Measurements from ENCODE around the gene CTNND2. TPM values are rescaled to one million over a fixed set of nuclear protein-coding genes. Genes with fewer than 3 reads are reported as not detected.

The CTNND2 gene
- total and polyA plus RNA-seq, 2 donors (not counting 1 experiment from before 2014, with no cell fraction given): not detected

- no peaks in the 10 kb centered on the region for H3K9me3 ChIP-seq (ENCODE audit: control extremely low read depth in 1 of 3, control insufficient read depth in 2 of 3, insufficient read depth in 1 of 3, low read length in 2 of 3)
- H3K27ac Mint-ChIP-seq: no peak overlapping the region
- H3K4me3 Mint-ChIP-seq: no peak overlapping the region
- POLR2A ChIA-PET: no interaction called here
- no peaks in the 10 kb centered on the region for H3K27me3 Mint-ChIP-seq
- no peak overlapping the region for H3K4me2 ChIP-seq (replicated peaks; ENCODE audit: low read depth, low read length, poor library complexity, severe bottlenecking)
- no peak overlapping the region for H3K9ac ChIP-seq (ENCODE audit: low read length)
- no peaks in the 10 kb centered on the region for H3K27me3 ChIP-seq (replicated peaks in 1 of 4; ENCODE audit: control extremely low read depth in 1 of 4, control insufficient read depth in 3 of 4, insufficient read depth in 4 of 4, low read length in 3 of 4)
- no peaks in the 10 kb centered on the region for H4K20me1 ChIP-seq (ENCODE audit: control insufficient read depth, insufficient read depth, low read length, poor library complexity, severe bottlenecking)
- H3K36me3 ChIP-seq (replicated peaks in 1 of 2; ENCODE audit: control extremely low read depth in 1 of 2, control insufficient read depth in 1 of 2, extremely low read depth in 1 of 2, insufficient read depth in 2 of 2, low read length in 1 of 2): no peaks in the 10 kb centered on the region
- no peaks in the 10 kb centered on the region for H3K4me1 Mint-ChIP-seq
- H3K4me1 ChIP-seq (ENCODE audit: control insufficient read depth in 2 of 2, insufficient read depth in 2 of 2, low read length in 2 of 2): no peaks in the 10 kb centered on the region
- no peak overlapping the region for H2AFZ ChIP-seq (ENCODE audit: insufficient read depth, low read depth, low read length, poor library complexity, severe bottlenecking)
- no peaks in the 10 kb centered on the region for H3K79me2 ChIP-seq (ENCODE audit: control insufficient read depth, insufficient read depth, low read length)
- H3K9me3 Mint-ChIP-seq (ENCODE audit: insufficient read depth): no peaks in the 10 kb centered on the region
- ATAC-seq (ENCODE audit: low read depth) (no peak), DNase-seq (no peak)
- TF ChIP-seq EZH2 (IDR thresholded peaks at IDR 0.05; ENCODE audit: borderline replicate concordance, insufficient read depth, low read depth, low read length, poor library complexity, severe bottlenecking) (no peak), CTCF (IDR thresholded peaks at IDR 0.05) (no peak)
- no peak overlapping the region for H3K27ac ChIP-seq (ENCODE audit: low read length in 2 of 2)
- H3K4me3 ChIP-seq (ENCODE audit: control extremely low read depth in 1 of 5, extremely low read depth in 1 of 5, insufficient read depth in 1 of 5, low read depth in 2 of 5, low read length in 4 of 5): no peak overlapping the region
- CTCF ChIA-PET: no interaction called here
- intact Hi-C loops (cut with micrococcal nuclease): no loop called here
Observed at GRCh38 chr5:11252523-11252922, 651.7 kb downstream of the CTNND2 start.

GRCh38 chr5:11252075-11252474 is 652.2 kb downstream of the CTNND2 start:
- H3K36me3 ChIP-seq (replicated peaks in 1 of 2; ENCODE audit: control extremely low read depth in 1 of 2, control insufficient read depth in 1 of 2, extremely low read depth in 1 of 2, insufficient read depth in 2 of 2, low read length in 1 of 2): no peaks in the 10 kb centered on the region
- no peaks in the 10 kb centered on the region for H3K27me3 Mint-ChIP-seq
- no peak overlapping the region for H3K9ac ChIP-seq (ENCODE audit: low read length)
- CTCF ChIA-PET: no interaction called here
- DNase-seq (no peak), ATAC-seq (ENCODE audit: low read depth) (no peak)
- no peak overlapping the region for H3K27ac ChIP-seq (ENCODE audit: low read length in 2 of 2)
- H3K9me3 Mint-ChIP-seq (ENCODE audit: insufficient read depth): no peaks in the 10 kb centered on the region
- no peaks in the 10 kb centered on the region for H4K20me1 ChIP-seq (ENCODE audit: control insufficient read depth, insufficient read depth, low read length, poor library complexity, severe bottlenecking)
- H3K27ac Mint-ChIP-seq: no peak overlapping the region
- H2AFZ ChIP-seq (ENCODE audit: insufficient read depth, low read depth, low read length, poor library complexity, severe bottlenecking): no peak overlapping the region
- POLR2A ChIA-PET: no interaction called here
- H3K4me2 ChIP-seq (replicated peaks; ENCODE audit: low read depth, low read length, poor library complexity, severe bottlenecking): no peak overlapping the region
- intact Hi-C loops (cut with micrococcal nuclease): no loop called here
- TF ChIP-seq EZH2 (IDR thresholded peaks at IDR 0.05; ENCODE audit: borderline replicate concordance, insufficient read depth, low read depth, low read length, poor library complexity, severe bottlenecking) (no peak), CTCF (IDR thresholded peaks at IDR 0.05) (no peak)
- H3K27me3 ChIP-seq (replicated peaks in 1 of 4; ENCODE audit: control extremely low read depth in 1 of 4, control insufficient read depth in 3 of 4, insufficient read depth in 4 of 4, low read length in 3 of 4): no peaks in the 10 kb centered on the region
- no peaks in the 10 kb centered on the region for H3K9me3 ChIP-seq (ENCODE audit: control extremely low read depth in 1 of 3, control insufficient read depth in 2 of 3, insufficient read depth in 1 of 3, low read length in 2 of 3)
- no peak overlapping the region for H3K4me3 ChIP-seq (ENCODE audit: control extremely low read depth in 1 of 5, extremely low read depth in 1 of 5, insufficient read depth in 1 of 5, low read depth in 2 of 5, low read length in 4 of 5)
- H3K4me3 Mint-ChIP-seq: no peak overlapping the region
- WGBS (ENCODE audit: insufficient coverage): no CpG with 5 or more reads among the region's 1 CpG
- H3K79me2 ChIP-seq (ENCODE audit: control insufficient read depth, insufficient read depth, low read length): no peaks in the 10 kb centered on the region
- H3K4me1 Mint-ChIP-seq: no peaks in the 10 kb centered on the region
- H3K4me1 ChIP-seq (ENCODE audit: control insufficient read depth in 2 of 2, insufficient read depth in 2 of 2, low read length in 2 of 2): no peaks in the 10 kb centered on the region
